Neuronal stem cell (in vitro differentiated cells): ENCODE measurements around the gene AKAP5.

Experiments used
- DNase-seq: peaks from one replicate; pipeline ENCODE4 v3.0.0-alpha.2; 2013; ENCODE audit warnings: low spot score
- H2AFZ ChIP-seq: one replicate; pipeline ENCODE4 v1.6.1; 2013; ENCODE audit warnings: mild to moderate bottlenecking, low read length, inconsistent platforms
- H2AK5ac ChIP-seq: 2 replicates; pipeline ENCODE4 v1.6.1; 2013; ENCODE audit warnings: low read depth, mild to moderate bottlenecking, inconsistent platforms, low read length, moderate library complexity, mixed read lengths
- H2BK120ac ChIP-seq: 2 replicates; pipeline ENCODE4 v1.6.1; 2013; ENCODE audit warnings: low read depth, mild to moderate bottlenecking, inconsistent platforms, low read length, moderate library complexity, mixed read lengths
- H2BK12ac ChIP-seq: one replicate; pipeline ENCODE4 v1.6.1; 2013; ENCODE audit warnings: low read length, inconsistent platforms
- H2BK15ac ChIP-seq: 2 replicates; pipeline ENCODE4 v1.6.1; 2013; ENCODE audit warnings: mild to moderate bottlenecking, low read length, inconsistent platforms, mixed read lengths
- H2BK5ac ChIP-seq: one replicate; pipeline ENCODE4 v1.6.1; 2013; ENCODE audit warnings: inconsistent platforms, mild to moderate bottlenecking, low read length, moderate library complexity
- H3K14ac ChIP-seq: one replicate; pipeline ENCODE4 v1.6.1; 2013; ENCODE audit warnings: low read length, inconsistent platforms
- H3K18ac ChIP-seq: 2 replicates; pipeline ENCODE4 v1.6.1; 2013; ENCODE audit warnings: low read length, inconsistent platforms
- H3K23ac ChIP-seq: 2 replicates; pipeline ENCODE4 v1.6.1; 2013; ENCODE audit warnings: low read depth, mild to moderate bottlenecking, mixed read lengths, low read length, inconsistent platforms; ENCODE audit not compliant: poor library complexity
- H3K27ac ChIP-seq: replicated peaks from 3 replicates; pipeline ENCODE4 v1.5.1; 2013; ENCODE audit warnings: low read length, inconsistent platforms
- H3K27me3 ChIP-seq, 3 experiments: 2 replicates each; pipeline ENCODE4 v1.6.1; 2013; ENCODE audit warnings: low read length in 3 of 3, mild to moderate bottlenecking in 2 of 3, inconsistent platforms in 1 of 3, low read depth in 1 of 3, mixed read lengths in 1 of 3, moderate library complexity in 1 of 3; ENCODE audit not compliant: control insufficient read depth in 3 of 3, insufficient read depth in 3 of 3
- H3K36me3 ChIP-seq, 2 donors: replicated peaks in 1 of 2; 2 replicates each; pipeline ENCODE4 v1.6.1; 2013; ENCODE audit warnings: low read length in 2 of 2; ENCODE audit not compliant: control insufficient read depth in 2 of 2, insufficient read depth in 2 of 2
- H3K4ac ChIP-seq: 2 replicates; pipeline ENCODE4 v1.6.1; 2013; ENCODE audit warnings: inconsistent platforms, mild to moderate bottlenecking, low read length, moderate library complexity
- H3K4me1 ChIP-seq, 2 donors: 1 replicate in 1 of 2; 2 replicates in 1 of 2; pipeline ENCODE4 v1.6.1; 2013; ENCODE audit warnings: low read length in 2 of 2, low read depth in 1 of 2; ENCODE audit not compliant: control insufficient read depth in 2 of 2, insufficient read depth in 1 of 2
- H3K4me2 ChIP-seq: one replicate; pipeline ENCODE4 v1.6.1; 2013; ENCODE audit warnings: mild to moderate bottlenecking, low read length, inconsistent platforms; ENCODE audit not compliant: insufficient read depth, poor library complexity, severe bottlenecking
- H3K4me3 ChIP-seq, 2 donors: 2 replicates each; pipeline ENCODE4 v1.5.1; 2013; ENCODE audit warnings: low read length in 2 of 2, mild to moderate bottlenecking in 2 of 2, inconsistent platforms in 1 of 2, moderate library complexity in 1 of 2
- H3K79me1 ChIP-seq: one replicate; pipeline ENCODE4 v1.6.1; 2013; ENCODE audit warnings: low read depth, mild to moderate bottlenecking, inconsistent platforms, low read length, moderate library complexity
- H3K9ac ChIP-seq: one replicate; pipeline ENCODE4 v1.6.1; 2013; ENCODE audit warnings: mild to moderate bottlenecking, low read depth, low read length, inconsistent platforms; ENCODE audit not compliant: poor library complexity
- H3K9me3 ChIP-seq, 2 donors: replicated peaks in 1 of 2; 2 replicates each; pipeline versions ENCODE3 to v1.6.1; 2013; ENCODE audit warnings: low read length in 2 of 2, mild to moderate bottlenecking in 2 of 2, inconsistent platforms in 1 of 2, low read depth in 1 of 2, mixed read lengths in 1 of 2, moderate library complexity in 1 of 2; ENCODE audit not compliant: control insufficient read depth in 2 of 2, insufficient read depth in 1 of 2
- H4K8ac ChIP-seq: one replicate; pipeline ENCODE4 v1.6.1; 2013; ENCODE audit warnings: low read depth, mild to moderate bottlenecking, inconsistent platforms, low read length, moderate library complexity
- H4K91ac ChIP-seq: one replicate; pipeline ENCODE4 v1.6.1; 2013; ENCODE audit warnings: low read length, low read depth, mild to moderate bottlenecking, inconsistent platforms; ENCODE audit not compliant: poor library complexity
- WGBS, 2 donors: extraction: QIAGEN DNeasy Blood & Tissue Kit; methylation state at CpG; one replicate each; pipeline ENCODE4 v1.1.7; 2013; ENCODE audit warnings: missing lambda C conversion rate in 2 of 2, mixed read lengths in 1 of 2; ENCODE audit not compliant: insufficient read length in 2 of 2, insufficient replicate concordance in 1 of 2; ENCODE audit errors: extremely low coverage in 2 of 2; 5-methylcytosine and 5-hydroxymethylcytosine counted together

Gene AKAP5

DNA sequence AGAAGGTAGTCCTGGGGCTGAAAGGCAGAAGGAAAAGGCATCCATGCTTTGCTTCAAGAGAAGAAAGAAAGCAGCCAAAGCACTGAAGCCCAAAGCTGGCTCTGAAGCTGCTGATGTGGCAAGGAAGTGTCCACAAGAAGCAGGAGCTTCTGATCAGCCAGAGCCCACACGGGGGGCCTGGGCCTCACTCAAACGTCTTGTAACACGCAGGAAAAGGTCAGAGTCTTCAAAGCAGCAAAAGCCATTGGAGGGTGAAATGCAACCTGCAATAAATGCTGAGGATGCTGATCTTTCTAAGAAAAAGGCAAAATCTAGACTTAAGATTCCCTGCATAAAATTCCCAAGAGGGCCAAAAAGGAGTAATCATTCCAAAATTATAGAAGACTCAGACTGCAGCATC is 3.2 kb downstream of the AKAP5 start:
- H3K23ac ChIP-seq, result no peak overlapping the region
- H3K18ac ChIP-seq, result no peak overlapping the region
- WGBS, 2 donors, result no CpG with 5 or more reads among the region's 3 CpGs
- H4K91ac ChIP-seq, result no peak overlapping the region
- no peak overlapping the region for H3K9ac ChIP-seq
- peaks cover 2 to 3% of the 10 kb centered on the region in 2 donors for H3K4me1 ChIP-seq
- no peak overlapping the region for H2BK5ac ChIP-seq
- no peaks in the 10 kb centered on the region for H3K36me3 ChIP-seq
- H3K27ac ChIP-seq, result no peak overlapping the region
- H3K14ac ChIP-seq, result no peak overlapping the region
- no peak overlapping the region for H2AFZ ChIP-seq
- H2AK5ac ChIP-seq, result no peak overlapping the region
- no peak overlapping the region for H2BK15ac ChIP-seq
- no peak for DNase-seq
- H3K79me1 ChIP-seq, result no peaks in the 10 kb centered on the region
- H3K4ac ChIP-seq, result no peak overlapping the region
- no peak overlapping the region for H4K8ac ChIP-seq
- no peaks in the 10 kb centered on the region for H3K27me3 ChIP-seq
- no peak overlapping the region for H3K4me2 ChIP-seq
- no peaks in the 10 kb centered on the region for H3K9me3 ChIP-seq
- H3K4me3 ChIP-seq, result no peak overlapping the region
- H2BK120ac ChIP-seq, result no peak overlapping the region
- no peak overlapping the region for H2BK12ac ChIP-seq

DNA sequence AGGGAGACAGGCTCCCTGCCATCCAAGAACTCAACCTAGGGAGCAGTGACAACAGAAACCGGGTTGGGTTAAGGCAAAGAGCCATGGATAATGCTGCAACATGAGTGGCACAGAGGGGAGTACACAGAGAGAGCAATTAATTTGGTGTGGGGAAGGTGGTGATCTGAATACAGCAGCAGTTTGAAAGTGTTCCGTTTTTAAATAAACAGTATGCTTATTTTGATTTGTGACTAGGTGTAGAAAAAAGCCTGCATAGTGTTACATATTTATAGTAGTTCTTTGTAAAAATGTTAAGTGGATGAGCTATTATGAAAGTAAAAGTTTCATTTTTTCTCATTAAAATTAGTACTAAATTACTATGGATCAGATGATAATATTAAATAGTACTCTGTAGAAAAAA is 8.7 kb downstream of the AKAP5 start:
- Histone ChIP-seq H3K9ac (no peak overlapping the region), H3K9me3 (no peaks in the 10 kb centered on the region), H3K27ac (no peak overlapping the region), H4K8ac (no peak overlapping the region), H2BK120ac (no peak overlapping the region), H3K4me1 (peaks cover 0 to 3% of the 10 kb centered on the region in 2 donors), H2AK5ac (no peak overlapping the region), H3K4me2 (no peak overlapping the region), H3K36me3 (no peaks in the 10 kb centered on the region), H3K18ac (no peak overlapping the region), H3K79me1 (no peaks in the 10 kb centered on the region), H3K27me3 (no peaks in the 10 kb centered on the region), H2BK15ac (no peak overlapping the region), H2BK12ac (no peak overlapping the region), H2AFZ (no peak overlapping the region), H2BK5ac (no peak overlapping the region), H3K14ac (no peak overlapping the region), H3K23ac (no peak overlapping the region), H4K91ac (no peak overlapping the region), H3K4me3 (no peak overlapping the region), H3K4ac (no peak overlapping the region)
- DNase-seq, result no peak
- no CpG with 5 or more reads among the region's 2 CpGs for WGBS, 2 donors

GRCh38 chr14:64474698-64475097 is 9.4 kb downstream of the AKAP5 start:
- Histone ChIP-seq H3K23ac (no peak overlapping the region), H2BK120ac (no peak overlapping the region), H3K9ac (no peak overlapping the region), H3K36me3 (no peaks in the 10 kb centered on the region), H2BK15ac (no peak overlapping the region), H4K8ac (no peak overlapping the region), H3K14ac (no peak overlapping the region), H3K4me1 (peaks cover 0 to 3% of the 10 kb centered on the region in 2 donors), H3K27me3 (no peaks in the 10 kb centered on the region), H3K4me3 (no peak overlapping the region), H3K4ac (no peak overlapping the region), H2BK5ac (no peak overlapping the region), H4K91ac (no peak overlapping the region), H2BK12ac (no peak overlapping the region), H3K9me3 (no peaks in the 10 kb centered on the region), H3K27ac (no peak overlapping the region), H3K18ac (no peak overlapping the region), H3K4me2 (no peak overlapping the region), H2AK5ac (no peak overlapping the region), H2AFZ (no peak overlapping the region), H3K79me1 (no peaks in the 10 kb centered on the region)
- no peak for DNase-seq
- no CpG with 5 or more reads among the region's 4 CpGs for WGBS, 2 donors

GRCh38 chr14:64475585-64476273 is 10.4 kb downstream of the AKAP5 start:
- no peak overlapping the region for H2AFZ ChIP-seq
- WGBS, 2 donors, result no CpG with 5 or more reads among the region's 8 CpGs
- H2BK15ac ChIP-seq, result no peak overlapping the region

More at GRCh38 chr14:64475585-64476273, 10.4 kb downstream of the AKAP5 start:
- no peak overlapping the region for H2BK12ac ChIP-seq
- H2BK5ac ChIP-seq, result no peak overlapping the region
- H3K4ac ChIP-seq, result no peak overlapping the region
- no peak overlapping the region for H3K4me2 ChIP-seq
- no peak overlapping the region for H4K8ac ChIP-seq
- no peak overlapping the region for H3K18ac ChIP-seq
- H3K14ac ChIP-seq, result no peak overlapping the region
- peaks cover 0 to 2% of the 10 kb centered on the region in 2 donors for H3K36me3 ChIP-seq
- no peak overlapping the region for H3K4me3 ChIP-seq
- no peak overlapping the region for H3K9ac ChIP-seq
- DNase-seq, result no peak
- no peak overlapping the region for H4K91ac ChIP-seq
- no peak overlapping the region for H2AK5ac ChIP-seq
- H2BK120ac ChIP-seq, result no peak overlapping the region
- H3K4me1 ChIP-seq, result peaks cover 0 to 3% of the 10 kb centered on the region in 2 donors
- no peaks in the 10 kb centered on the region for H3K27me3 ChIP-seq
- H3K79me1 ChIP-seq, result no peaks in the 10 kb centered on the region
- no peak overlapping the region for H3K23ac ChIP-seq
- H3K9me3 ChIP-seq, result no peaks in the 10 kb centered on the region
- H3K27ac ChIP-seq, result no peak overlapping the region
